Adrenal gland (tissue), 12 donors: ENCODE results near the gene C20orf144. TPM values are rescaled to one million over a fixed set of nuclear protein-coding genes. Genes with fewer than 3 reads are reported as not detected.

ENCODE experiments used
- DNase-seq, 7 donors: peaks; one replicate each; pipeline ENCODE4 v3.0.0-alpha.2; 2019 to 2020
- H3K27ac ChIP-seq, 5 donors: fragments of 200-600 bp; sonication (generic) in 4 of 5; 1 replicate in 3 of 5; 2 replicates in 2 of 5; pipeline versions ENCODE4 v1.5.1 to v1.8.0; 2016 to 2020; ENCODE audit warnings: mild to moderate bottlenecking in 1 of 5
- H3K27me3 ChIP-seq: fragments of 200-600 bp; 2 replicates; pipeline ENCODE4 v1.8.0; 2021
- H3K36me3 ChIP-seq, 2 donors: fragments of 200-600 bp; replicated peaks in 1 of 2; 1 replicate in 1 of 2; 2 replicates in 1 of 2; pipeline versions ENCODE4 v1.5.1 to v1.8.0; 2018 to 2022
- H3K4me1 ChIP-seq, 2 donors: fragments of 200-600 bp; replicated peaks in 1 of 2; 1 replicate in 1 of 2; 2 replicates in 1 of 2; pipeline versions ENCODE4 v1.5.1 to v1.8.0; 2018 to 2021
- H3K4me3 ChIP-seq, 4 donors: fragments of 200-600 bp; sonication (generic) in 3 of 4; one replicate each; pipeline ENCODE4 v1.5.1; 2016 to 2018
- H3K9me3 ChIP-seq, 3 donors: fragments of 200-600 bp; sonication (generic) in 1 of 3; replicated peaks in 1 of 3; 1 replicate in 2 of 3; 2 replicates in 1 of 3; pipeline versions ENCODE4 v1.5.1 to v1.8.0; 2016 to 2021
- POLR2A ChIP-seq, 2 donors: fragments of 450-650 bp; IDR thresholded peaks; one replicate each; pipeline ENCODE4 v1.6.1; 2017; ENCODE audit warnings: antibody characterized with exemption in 2 of 2, mild to moderate bottlenecking in 2 of 2, moderate library complexity in 1 of 2
- WGBS, 4 donors: extraction: QIAGEN DNeasy Blood & Tissue Kit in 2 of 4; methylation state at CpG; one replicate each; pipeline versions ENCODE4 v1.1.5 to v1.1.7; 2013 to 2017; 5-methylcytosine and 5-hydroxymethylcytosine counted together
- intact Hi-C, 2 donors: fragments of 100-400 bp; cut with DNase I; formaldehyde crosslinking; loops; one replicate each; pipeline versions ENCODE4 v1.14.1 to v1.15.0; 2022 to 2023
- polyA plus RNA-seq, 3 donors: library from polyadenylated mRNA; stranded (reverse); fragments of 200-250 nt in 2 of 3; fragments of 350-450 nt in 1 of 3; fragmentation: Illumina TruSeq in 1 of 3; extraction: RNeasy Lipid Tissue Mini Kit (QIAGEN cat#74804) in 1 of 3; gene quantifications; one replicate each; pipeline ENCODE4 v1.2.3, GENCODE V29; 2013 to 2014
- total RNA-seq, 9 donors: library from RNA; depleted of rRNA in 4 of 9; stranded (reverse); fragments of >200 nt in 4 of 9; fragments of 120-200 nt in 1 of 9; fragmentation: NEBNext Ultra II Directional in 1 of 9; extraction: Animal tissue kit (Norgen Biotek cat#: 25700) in 1 of 9; gene quantifications; one replicate each; pipeline versions ENCODE4 v1.1.0 to v1.2.4, GENCODE V29; 2013 to 2023
- TF ChIP-seq, protein P1 (sequence below), 6 experiments: fragments of 450-650 bp in 4 of 6; fragments of 200-600 bp in 2 of 6; sonication (generic) in 1 of 6; IDR thresholded peaks; 1 replicate in 5 of 6; 2 replicates in 1 of 6; pipeline versions ENCODE4 v1.5.1 to v1.8.0; 2016 to 2021; ENCODE audit warnings: antibody characterized with exemption in 6 of 6, mild to moderate bottlenecking in 2 of 6, moderate library complexity in 1 of 6
- donor health status: healthy with polysubstance abuse.
- donor health status: Bipolar disorder and iron deficiency.
- donor health status: DM: yes; HTN: yes; CAD: no.
- donor health status: DM: no; HTN: no; CAD: no.
- donor health status: DM: no; HTN: no; CAD: no.
- donor health status: DM: yes; HTN: yes; CAD: no.

Gene C20orf144
- total and polyA plus RNA-seq, 12 donors: 0.06 to 0.32 (median 0.14) TPM; not detected in 7

DNA sequence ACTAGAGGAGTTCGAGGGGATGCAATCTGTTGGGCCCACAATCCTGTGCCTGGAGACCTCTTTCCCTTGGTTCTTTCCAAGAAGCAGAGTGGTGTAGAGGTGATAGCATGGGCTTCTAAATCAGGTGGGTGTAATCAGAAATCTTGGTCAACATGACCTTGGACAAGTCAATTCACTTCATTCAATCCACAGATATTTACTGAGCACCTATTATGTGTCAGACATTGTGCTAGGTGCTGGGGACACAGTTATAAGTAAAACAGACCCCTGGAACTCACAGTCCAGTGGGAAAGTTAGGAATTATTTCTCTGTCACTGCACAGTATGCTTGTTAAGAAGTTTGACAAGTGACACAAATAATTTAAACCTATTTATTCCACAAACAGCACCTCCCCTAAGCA, 27.4 kb downstream of the C20orf144 start:
- no peak for DNase-seq
- WGBS, 4 donors: 88 to 100% (median 95%) methylated on average over 1 of the region's 1 CpG
- Histone ChIP-seq H3K4me1 (peaks cover 25 to 39% of the 10 kb centered on the region in 2 donors), H3K27me3 (no peaks in the 10 kb centered on the region), H3K36me3 (no peaks in the 10 kb centered on the region), H3K27ac (peak overlapping the region in 4 of 5 donors; percentile 24 to 69 (median 56)), H3K4me3 (no peak overlapping the region), H3K9me3 (no peaks in the 10 kb centered on the region)
- intact Hi-C loops: no loop called here
- TF ChIP-seq, protein P1, sequence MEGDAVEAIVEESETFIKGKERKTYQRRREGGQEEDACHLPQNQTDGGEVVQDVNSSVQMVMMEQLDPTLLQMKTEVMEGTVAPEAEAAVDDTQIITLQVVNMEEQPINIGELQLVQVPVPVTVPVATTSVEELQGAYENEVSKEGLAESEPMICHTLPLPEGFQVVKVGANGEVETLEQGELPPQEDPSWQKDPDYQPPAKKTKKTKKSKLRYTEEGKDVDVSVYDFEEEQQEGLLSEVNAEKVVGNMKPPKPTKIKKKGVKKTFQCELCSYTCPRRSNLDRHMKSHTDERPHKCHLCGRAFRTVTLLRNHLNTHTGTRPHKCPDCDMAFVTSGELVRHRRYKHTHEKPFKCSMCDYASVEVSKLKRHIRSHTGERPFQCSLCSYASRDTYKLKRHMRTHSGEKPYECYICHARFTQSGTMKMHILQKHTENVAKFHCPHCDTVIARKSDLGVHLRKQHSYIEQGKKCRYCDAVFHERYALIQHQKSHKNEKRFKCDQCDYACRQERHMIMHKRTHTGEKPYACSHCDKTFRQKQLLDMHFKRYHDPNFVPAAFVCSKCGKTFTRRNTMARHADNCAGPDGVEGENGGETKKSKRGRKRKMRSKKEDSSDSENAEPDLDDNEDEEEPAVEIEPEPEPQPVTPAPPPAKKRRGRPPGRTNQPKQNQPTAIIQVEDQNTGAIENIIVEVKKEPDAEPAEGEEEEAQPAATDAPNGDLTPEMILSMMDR (IDR thresholded peaks at IDR 0.05): no peak
- no peak for TF ChIP-seq POLR2A (IDR thresholded peaks at IDR 0.05)

DNA sequence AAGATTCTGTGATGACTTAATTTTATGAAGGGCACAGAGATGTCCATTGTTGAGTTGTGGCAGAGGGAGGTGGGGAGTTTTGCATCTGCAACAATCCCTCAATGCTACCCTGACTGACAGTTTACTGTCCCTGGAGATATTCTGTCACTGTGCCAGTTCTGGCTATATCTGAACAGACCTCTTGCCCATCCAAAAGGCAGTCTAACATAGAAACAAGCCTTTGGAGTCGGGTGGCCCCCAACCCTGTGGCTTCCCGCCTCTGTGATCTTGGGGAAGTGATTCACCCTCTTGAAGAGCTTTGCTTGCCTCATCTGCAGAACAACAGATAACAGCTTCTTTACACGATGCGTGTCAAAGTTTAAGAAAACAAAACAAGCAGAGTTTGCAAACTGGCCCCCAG, 27.8 kb downstream of the C20orf144 start:
- peak overlapping the region in 2 of 5 donors; percentile 48 to 69 for H3K27ac ChIP-seq
- peak in 4 of 7 donors; percentile 49 to 63 (median 60) for DNase-seq
- no peaks in the 10 kb centered on the region for H3K27me3 ChIP-seq
- no peaks in the 10 kb centered on the region for H3K36me3 ChIP-seq
- H3K4me1 ChIP-seq: peaks cover 25 to 39% of the 10 kb centered on the region in 2 donors
- no peaks in the 10 kb centered on the region for H3K9me3 ChIP-seq
- H3K4me3 ChIP-seq: no peak overlapping the region
- intact Hi-C loops: no loop called here
- TF ChIP-seq, protein P1 (IDR thresholded peaks at IDR 0.05): no peak
- TF ChIP-seq POLR2A (IDR thresholded peaks at IDR 0.05): no peak
- WGBS, 4 donors: 9 to 20% (median 12%) methylated on average over 4 of the region's 4 CpGs

GRCh38 chr20:33693289-33693688, 31.2 kb downstream of the C20orf144 start:
- TF ChIP-seq, protein P1 (IDR thresholded peaks at IDR 0.05): no peak
- 68 to 77% (median 70%) methylated on average over 5 of the region's 5 CpGs for WGBS, 4 donors
- intact Hi-C loops: no loop called here

GRCh38 chr20:33693741-33694638, 31.9 kb downstream of the C20orf144 start:
- no peaks in the 10 kb centered on the region for H3K27me3 ChIP-seq
- peak overlapping the region in 1 of 5 donors; percentile 39 for H3K27ac ChIP-seq
- DNase-seq: peak in 1 of 7 donors; percentile 53
- intact Hi-C loops: no loop called here
- 78 to 87% (median 81%) methylated on average over 14 to 17 of the region's 17 CpGs for WGBS, 4 donors
- no peaks in the 10 kb centered on the region for H3K36me3 ChIP-seq
- no peak for TF ChIP-seq POLR2A (IDR thresholded peaks at IDR 0.05)
- TF ChIP-seq, protein P1 (IDR thresholded peaks at IDR 0.05): no peak
- no peaks in the 10 kb centered on the region for H3K9me3 ChIP-seq
- H3K4me3 ChIP-seq: no peak overlapping the region
- H3K4me1 ChIP-seq: peaks cover 13 to 26% of the 10 kb centered on the region in 2 donors

More at GRCh38 chr20:33693289-33693688, 31.2 kb downstream of the C20orf144 start:
- no peak overlapping the region for H3K4me3 ChIP-seq
- H3K9me3 ChIP-seq: no peaks in the 10 kb centered on the region
- H3K4me1 ChIP-seq: peaks cover 20 to 33% of the 10 kb centered on the region in 2 donors
- DNase-seq: peak in 1 of 7 donors; percentile 48
- no peak overlapping the region for H3K27ac ChIP-seq
- H3K36me3 ChIP-seq: no peaks in the 10 kb centered on the region
- H3K27me3 ChIP-seq: no peaks in the 10 kb centered on the region
